OCI-LY3 (cell line): ENCODE results near the gene FZD7.

ENCODE experiments used
- EZH2phosphoT487 ChIP-seq: fragments of 200-600 bp; shearing (Covaris generic); IDR thresholded peaks from 2 replicates; pipeline ENCODE4 v1.6.1; 2018; ENCODE audit warnings: antibody characterized with exemption, mixed run types, low read depth
- TF ChIP-seq, protein P1 (sequence below): fragments of 200-600, 300-600 bp; sonication (generic); IDR thresholded peaks from 2 replicates; pipeline ENCODE4 v1.5.1; 2014; ENCODE audit warnings: antibody characterized with exemption, low read length, low read depth

DNA sequence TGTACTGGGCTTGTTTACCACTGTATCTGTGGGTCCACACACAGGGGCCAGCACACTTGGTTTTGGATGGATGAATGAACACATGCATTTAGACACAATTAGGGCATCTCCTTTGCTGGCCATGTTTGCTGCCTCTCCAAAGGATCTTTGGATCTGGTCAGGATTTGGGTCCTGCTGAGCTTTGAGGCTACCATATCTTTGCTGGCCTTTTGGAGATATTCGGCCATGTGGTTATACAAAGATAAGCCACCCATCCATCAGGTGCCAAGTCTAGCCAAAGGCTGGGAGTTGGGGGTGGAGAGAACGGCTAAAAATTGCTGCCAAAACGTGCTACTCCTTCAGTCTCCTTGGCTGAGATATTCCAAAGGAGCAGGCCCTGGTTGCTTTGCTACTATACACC is 18.2 kb upstream of the FZD7 start:
- TF ChIP-seq, protein P1, sequence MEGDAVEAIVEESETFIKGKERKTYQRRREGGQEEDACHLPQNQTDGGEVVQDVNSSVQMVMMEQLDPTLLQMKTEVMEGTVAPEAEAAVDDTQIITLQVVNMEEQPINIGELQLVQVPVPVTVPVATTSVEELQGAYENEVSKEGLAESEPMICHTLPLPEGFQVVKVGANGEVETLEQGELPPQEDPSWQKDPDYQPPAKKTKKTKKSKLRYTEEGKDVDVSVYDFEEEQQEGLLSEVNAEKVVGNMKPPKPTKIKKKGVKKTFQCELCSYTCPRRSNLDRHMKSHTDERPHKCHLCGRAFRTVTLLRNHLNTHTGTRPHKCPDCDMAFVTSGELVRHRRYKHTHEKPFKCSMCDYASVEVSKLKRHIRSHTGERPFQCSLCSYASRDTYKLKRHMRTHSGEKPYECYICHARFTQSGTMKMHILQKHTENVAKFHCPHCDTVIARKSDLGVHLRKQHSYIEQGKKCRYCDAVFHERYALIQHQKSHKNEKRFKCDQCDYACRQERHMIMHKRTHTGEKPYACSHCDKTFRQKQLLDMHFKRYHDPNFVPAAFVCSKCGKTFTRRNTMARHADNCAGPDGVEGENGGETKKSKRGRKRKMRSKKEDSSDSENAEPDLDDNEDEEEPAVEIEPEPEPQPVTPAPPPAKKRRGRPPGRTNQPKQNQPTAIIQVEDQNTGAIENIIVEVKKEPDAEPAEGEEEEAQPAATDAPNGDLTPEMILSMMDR, result no peak
- TF ChIP-seq EZH2phosphoT487, result no peak
